ENCODE results near the gene SYNPR. TPM values are rescaled to one million over a fixed set of nuclear protein-coding genes. Genes with fewer than 3 reads are reported as not detected.

Gene SYNPR
- total RNA-seq, 1 donor from 2014 or later: 0.27 TPM

- H3K27me3 Mint-ChIP-seq (ENCODE audit: low read depth, unreplicated experiment): peaks cover 2% of the 10 kb centered on the region
- Histone ChIP-seq H3K79me2 (ENCODE audit: insufficient read depth, low read length) (no peaks in the 10 kb centered on the region), H3K27ac (ENCODE audit: low read depth, low read length) (no peak overlapping the region), H3K27me3 (ENCODE audit: insufficient read depth, low read length) (no peaks in the 10 kb centered on the region), H3K9me3 (ENCODE audit: insufficient read depth, low read depth, low read length) (no peaks in the 10 kb centered on the region), H3K4me2 (ENCODE audit: low read length) (no peak overlapping the region), H3K9ac (ENCODE audit: low read length) (no peak overlapping the region), H3K36me3 (ENCODE audit: insufficient read depth, low read length) (no peaks in the 10 kb centered on the region), H4K20me1 (ENCODE audit: insufficient read depth, low read length) (no peaks in the 10 kb centered on the region), H3K4me1 (ENCODE audit: insufficient read depth, low read length) (no peaks in the 10 kb centered on the region), H2AFZ (ENCODE audit: low read depth, low read length) (no peak overlapping the region), H3K4me3 (ENCODE audit: insufficient read depth, low read depth, low read length) (no peak overlapping the region)
- no peak overlapping the region for H3K4me3 Mint-ChIP-seq (ENCODE audit: unreplicated experiment)
- H3K27ac Mint-ChIP-seq (ENCODE audit: unreplicated experiment): no peak overlapping the region
- peaks cover 11% of the 10 kb centered on the region for H3K4me1 Mint-ChIP-seq (ENCODE audit: low read depth, unreplicated experiment)
- no peaks in the 10 kb centered on the region for H3K9me3 Mint-ChIP-seq (ENCODE audit: unreplicated experiment)
- H3K36me3 Mint-ChIP-seq (ENCODE audit: low read depth, unreplicated experiment): no peaks in the 10 kb centered on the region
- FAIRE-seq: no peak
- DNase-seq (ENCODE audit: low read depth): no peak
- TF ChIP-seq EZH2 (IDR thresholded peaks at IDR 0.05; ENCODE audit: insufficient read depth, low read length) (no peak), CTCF (IDR thresholded peaks at IDR 0.05; ENCODE audit: insufficient read depth, low read depth, low read length) (no peak)
Observed at GRCh38 chr3:63450634-63451363, 172.7 kb downstream of the SYNPR start.

- H3K27ac ChIP-seq (ENCODE audit: low read depth, low read length): no peak overlapping the region
- no peaks in the 10 kb centered on the region for H3K4me1 Mint-ChIP-seq (ENCODE audit: low read depth, unreplicated experiment)
- H3K4me1 ChIP-seq (ENCODE audit: insufficient read depth, low read length): no peaks in the 10 kb centered on the region
- no peaks in the 10 kb centered on the region for H4K20me1 ChIP-seq (ENCODE audit: insufficient read depth, low read length)
- H3K27me3 ChIP-seq (ENCODE audit: insufficient read depth, low read length): no peaks in the 10 kb centered on the region
- H3K27ac Mint-ChIP-seq (ENCODE audit: unreplicated experiment): no peak overlapping the region
- H3K4me2 ChIP-seq (ENCODE audit: low read length): no peak overlapping the region
- no peaks in the 10 kb centered on the region for H3K27me3 Mint-ChIP-seq (ENCODE audit: low read depth, unreplicated experiment)
- no peak overlapping the region for H3K4me3 Mint-ChIP-seq (ENCODE audit: unreplicated experiment)
- H2AFZ ChIP-seq (ENCODE audit: low read depth, low read length): no peak overlapping the region
- H3K36me3 ChIP-seq (ENCODE audit: insufficient read depth, low read length): no peaks in the 10 kb centered on the region
- H3K4me3 ChIP-seq (ENCODE audit: insufficient read depth, low read depth, low read length): no peak overlapping the region
- no peaks in the 10 kb centered on the region for H3K9me3 ChIP-seq (ENCODE audit: insufficient read depth, low read depth, low read length)
- no peak for TF ChIP-seq CTCF (IDR thresholded peaks at IDR 0.05; ENCODE audit: insufficient read depth, low read depth, low read length)
- TF ChIP-seq EZH2 (IDR thresholded peaks at IDR 0.05; ENCODE audit: insufficient read depth, low read length): no peak
- H3K36me3 Mint-ChIP-seq (ENCODE audit: low read depth, unreplicated experiment): no peaks in the 10 kb centered on the region
- no peaks in the 10 kb centered on the region for H3K79me2 ChIP-seq (ENCODE audit: insufficient read depth, low read length)
- no peak overlapping the region for H3K9ac ChIP-seq (ENCODE audit: low read length)
- no peak for FAIRE-seq
- H3K9me3 Mint-ChIP-seq (ENCODE audit: unreplicated experiment): peaks cover 3% of the 10 kb centered on the region
- DNase-seq (ENCODE audit: low read depth): no peak
Observed at GRCh38 chr3:63456901-63457300, 178.8 kb downstream of the SYNPR start.

- Histone ChIP-seq H3K4me2 (ENCODE audit: low read length) (no peak overlapping the region), H3K9me3 (ENCODE audit: insufficient read depth, low read depth, low read length) (no peaks in the 10 kb centered on the region), H3K27me3 (ENCODE audit: insufficient read depth, low read length) (peaks cover 3% of the 10 kb centered on the region), H3K4me1 (ENCODE audit: insufficient read depth, low read length) (no peaks in the 10 kb centered on the region), H3K9ac (ENCODE audit: low read length) (no peak overlapping the region), H3K36me3 (ENCODE audit: insufficient read depth, low read length) (no peaks in the 10 kb centered on the region), H2AFZ (ENCODE audit: low read depth, low read length) (no peak overlapping the region), H3K27ac (ENCODE audit: low read depth, low read length) (no peak overlapping the region), H3K4me3 (ENCODE audit: insufficient read depth, low read depth, low read length) (no peak overlapping the region), H3K79me2 (ENCODE audit: insufficient read depth, low read length) (no peaks in the 10 kb centered on the region), H4K20me1 (ENCODE audit: insufficient read depth, low read length) (no peaks in the 10 kb centered on the region)
- Mint-ChIP-seq H3K27me3 (ENCODE audit: low read depth, unreplicated experiment) (no peaks in the 10 kb centered on the region), H3K4me3 (ENCODE audit: unreplicated experiment) (no peak overlapping the region), H3K4me1 (ENCODE audit: low read depth, unreplicated experiment) (no peaks in the 10 kb centered on the region), H3K36me3 (ENCODE audit: low read depth, unreplicated experiment) (no peaks in the 10 kb centered on the region), H3K9me3 (ENCODE audit: unreplicated experiment) (peaks cover 3% of the 10 kb centered on the region), H3K27ac (ENCODE audit: unreplicated experiment) (no peak overlapping the region)
- no peak for DNase-seq (ENCODE audit: low read depth)
- no peak for FAIRE-seq
- TF ChIP-seq EZH2 (IDR thresholded peaks at IDR 0.05; ENCODE audit: insufficient read depth, low read length) (no peak), CTCF (IDR thresholded peaks at IDR 0.05; ENCODE audit: insufficient read depth, low read depth, low read length) (no peak)
Observed at GRCh38 chr3:63458405-63458804, 180.3 kb downstream of the SYNPR start.
